Coronary artery (tissue), 2 donors: ENCODE results near the gene DENND1B.

Experiments used
- DNase-seq: peaks from one replicate; pipeline ENCODE4 v3.0.0-alpha.2; 2017; ENCODE audit warnings: low spot score
- H3K27ac ChIP-seq, 2 donors: fragments of 200-600 bp; sonication (generic); one replicate each; pipeline ENCODE4 v1.5.1; 2016 to 2019
- H3K4me3 ChIP-seq: fragments of 200-600 bp; sonication (generic); 2 replicates; pipeline ENCODE4 v1.5.1; 2016; ENCODE audit warnings: mild to moderate bottlenecking, moderate library complexity
- CTCF ChIP-seq: fragments of 200-600 bp; sonication (generic); IDR thresholded peaks from one replicate; pipeline ENCODE4 v1.5.1; 2019; ENCODE audit warnings: antibody characterized with exemption

The DENND1B gene

DNA sequence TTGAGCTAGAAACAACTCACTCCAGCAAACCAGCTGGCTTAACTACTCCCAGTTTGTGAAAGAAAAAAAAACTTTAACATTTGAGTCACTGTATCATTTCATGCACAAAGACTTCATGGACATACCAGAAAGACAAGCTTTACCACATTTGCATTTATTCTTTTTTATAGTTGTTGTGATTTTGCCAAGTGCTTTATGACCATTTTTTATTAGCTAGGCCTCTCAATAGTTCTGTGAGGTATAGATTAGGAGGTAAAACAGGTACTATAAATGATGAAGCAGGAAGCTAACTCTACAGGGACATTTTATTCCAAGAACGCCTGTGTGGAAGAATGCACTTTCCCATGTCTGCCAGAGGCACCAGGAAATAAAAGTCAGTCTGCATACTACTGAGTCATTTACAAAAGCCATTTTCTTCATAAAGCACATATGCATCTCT, 8.2 kb upstream of the DENND1B start:
- TF ChIP-seq CTCF: no peak
- DNase-seq: no peak
- no peak overlapping the region for H3K4me3 ChIP-seq
- no peak overlapping the region for H3K27ac ChIP-seq

GRCh38 chr1:197782722-197783360, 7.6 kb upstream of the DENND1B start:
- TF ChIP-seq CTCF: no peak
- no peak overlapping the region for H3K27ac ChIP-seq

DNA sequence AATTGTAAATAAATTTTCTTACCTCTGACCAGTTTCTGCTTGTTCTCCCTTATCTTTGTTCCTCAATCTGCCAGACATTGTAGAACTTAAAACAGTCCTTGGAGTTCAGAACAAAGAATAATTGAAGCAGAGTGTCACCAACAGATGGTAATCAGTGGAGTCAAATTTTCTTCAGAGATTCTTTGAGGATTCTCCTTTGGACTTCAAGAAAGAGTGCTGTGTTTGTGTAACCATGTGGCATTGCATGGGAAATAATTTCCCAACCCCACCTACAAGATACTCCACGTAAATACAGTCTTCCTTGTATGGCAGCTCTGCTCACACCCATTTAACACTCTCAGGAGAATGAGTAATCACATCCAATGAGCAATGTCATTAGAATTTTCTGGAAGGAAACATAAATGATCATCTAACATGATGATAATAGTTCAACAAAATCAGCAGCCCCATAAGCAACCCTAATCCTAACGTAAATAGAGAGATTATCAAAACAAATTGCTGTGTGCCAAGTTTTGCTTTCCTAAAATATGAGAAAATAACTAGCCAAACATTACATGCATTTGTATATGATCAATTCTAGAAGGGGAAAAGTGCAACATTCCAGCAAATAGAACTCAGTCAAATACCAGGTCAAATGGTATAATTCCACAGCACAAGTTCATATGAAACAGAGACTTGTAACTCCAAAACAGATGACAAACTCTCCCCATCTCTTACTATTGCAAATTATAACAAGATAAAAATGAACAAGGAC, 6.9 kb upstream of the DENND1B start:
- TF ChIP-seq CTCF: no peak
- no peak for DNase-seq
- H3K4me3 ChIP-seq: no peak overlapping the region

More at GRCh38 chr1:197782722-197783360, 7.6 kb upstream of the DENND1B start:
- no peak overlapping the region for H3K4me3 ChIP-seq
- DNase-seq: no peak

GRCh38 chr1:197779921-197780320, 4.6 kb upstream of the DENND1B start:
- no peak for TF ChIP-seq CTCF
- Histone ChIP-seq H3K27ac (no peak overlapping the region), H3K4me3 (no peak overlapping the region)
- DNase-seq: no peak

More for the DNA sequence above, 6.9 kb upstream of the DENND1B start:
- peak overlapping the region in 1 of 2 donors; percentile 2 for H3K27ac ChIP-seq

GRCh38 chr1:197778366-197778945, 3.2 kb upstream of the DENND1B start:
- no peak for DNase-seq
- no peak overlapping the region for H3K27ac ChIP-seq
- no peak overlapping the region for H3K4me3 ChIP-seq
- no peak for TF ChIP-seq CTCF

DNA sequence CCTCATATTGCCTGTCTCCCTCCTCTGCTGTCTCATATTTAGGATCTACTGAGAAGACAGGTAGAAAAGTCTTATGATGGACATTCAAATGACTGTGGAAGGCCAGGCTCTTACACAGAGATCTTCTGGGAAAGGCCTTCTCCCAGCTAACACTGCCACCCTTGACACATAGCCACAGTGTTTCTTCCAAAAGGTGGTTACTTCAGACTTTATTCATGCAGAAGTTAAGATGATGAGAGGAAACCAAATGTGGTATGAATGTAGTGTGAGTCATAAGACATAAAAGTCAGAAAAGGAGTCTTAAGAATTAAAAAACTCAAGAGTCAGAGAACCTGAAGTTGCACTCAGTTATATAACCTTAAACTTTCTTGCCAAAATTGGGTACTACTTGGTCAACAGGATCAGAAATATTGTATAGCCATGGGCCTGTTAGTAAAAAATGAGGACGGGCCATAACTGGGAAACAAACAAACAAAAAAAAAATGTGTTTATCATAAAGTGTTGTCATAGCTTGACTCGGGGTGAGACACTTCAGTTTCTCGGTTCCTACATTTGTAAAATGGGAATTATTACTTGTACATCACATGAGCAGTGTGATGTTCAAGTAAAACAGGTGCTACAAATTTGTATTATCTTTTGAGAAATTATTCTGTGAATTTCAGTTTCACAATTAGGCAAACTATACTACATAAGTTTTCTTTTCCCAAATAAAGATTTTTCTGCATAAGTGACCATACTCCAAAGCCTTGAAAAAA, 1.2 kb upstream of the DENND1B start:
- TF ChIP-seq CTCF: no peak
- no peak for DNase-seq
- H3K4me3 ChIP-seq: no peak overlapping the region
- H3K27ac ChIP-seq: peak overlapping the region; percentile 87 to 96
